Suppressor macrophage treated with lipopolysaccharide for 1 hour (primary cell): Measurements from ENCODE around the gene RPS29.
A peak's percentile ranks its signal among the peaks of the same experiment; 100 is the strongest.

ENCODE experiments used
- DNase-seq, 3 donors: peaks; one replicate each; pipeline ENCODE4 v3.0.0-alpha.2; 2020 to 2022

RPS29 gene

DNA sequence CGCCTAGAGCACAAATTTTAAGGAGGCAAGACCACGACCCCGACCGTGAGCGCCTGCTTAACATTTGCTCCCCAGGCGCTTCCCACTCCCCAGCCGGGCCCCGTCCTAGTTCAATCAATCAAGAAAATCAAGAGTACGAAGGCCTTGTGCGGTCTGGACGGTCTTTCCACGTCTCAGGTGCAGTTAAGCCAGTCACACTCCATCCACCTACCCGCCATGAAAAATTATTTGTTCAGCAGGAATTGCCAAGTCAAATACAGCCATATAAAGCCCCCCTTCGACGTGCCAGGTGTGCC lies 12.0 kb upstream of the RPS29 start:
- DNase-seq: peak in 1 of 3 donors; percentile 26

DNA sequence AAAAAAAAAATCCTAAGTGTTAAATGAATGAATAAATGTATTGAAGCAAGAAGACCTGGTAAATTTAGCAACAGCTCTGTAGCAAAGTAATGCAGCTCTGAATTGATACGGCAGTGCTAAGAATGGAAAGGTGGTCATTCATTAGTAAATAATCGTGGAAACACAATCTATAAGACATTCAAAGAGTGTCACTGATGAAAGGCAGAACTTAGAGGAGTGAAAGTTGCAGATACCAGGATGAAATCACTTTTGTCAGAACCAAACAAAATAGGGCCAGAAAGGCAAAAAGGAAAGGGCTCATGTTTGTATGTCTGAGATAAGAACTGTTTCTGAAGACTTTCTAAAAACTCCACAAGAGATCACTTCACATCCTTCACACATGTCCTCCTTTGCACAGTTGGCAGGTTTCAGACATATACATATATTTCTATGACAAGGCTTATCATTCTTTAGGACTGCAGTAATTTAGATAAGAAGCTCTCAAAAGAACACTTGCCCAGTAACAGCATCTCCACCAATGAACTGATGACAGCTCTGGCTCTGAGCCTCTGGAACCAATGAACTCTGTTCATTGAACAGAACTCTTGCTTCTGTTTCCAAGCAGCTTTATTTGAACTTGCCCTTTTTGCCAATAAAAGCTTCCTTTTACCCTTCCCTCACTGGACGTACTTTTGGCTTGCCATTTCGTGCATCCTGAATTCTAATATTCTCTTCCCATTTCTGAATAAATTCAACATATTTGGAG lies 8.3 kb upstream of the RPS29 start:
- DNase-seq: no peak

DNA sequence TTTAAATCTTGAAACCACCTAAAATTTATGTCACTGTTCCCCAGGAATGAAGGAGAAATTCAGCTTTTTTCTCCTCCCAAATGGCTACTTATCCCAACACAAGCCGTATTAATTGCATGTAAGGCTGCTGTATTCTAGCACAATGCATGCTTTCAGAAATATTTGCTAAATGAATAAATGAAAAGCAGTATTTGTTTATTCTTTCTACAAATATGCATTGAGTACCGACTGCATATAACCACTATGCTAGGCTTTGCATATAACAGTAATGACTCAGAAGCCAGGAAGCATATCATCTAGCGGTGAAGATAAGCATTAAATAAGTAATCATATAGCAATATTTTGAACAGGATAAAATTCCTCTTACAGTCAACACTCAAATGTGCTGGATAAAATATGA lies 6.8 kb upstream of the RPS29 start:
- DNase-seq: no peak

- no peak for DNase-seq
Measured at GRCh38 chr14:49589387-49589786, 3.2 kb upstream of the RPS29 start.

DNA sequence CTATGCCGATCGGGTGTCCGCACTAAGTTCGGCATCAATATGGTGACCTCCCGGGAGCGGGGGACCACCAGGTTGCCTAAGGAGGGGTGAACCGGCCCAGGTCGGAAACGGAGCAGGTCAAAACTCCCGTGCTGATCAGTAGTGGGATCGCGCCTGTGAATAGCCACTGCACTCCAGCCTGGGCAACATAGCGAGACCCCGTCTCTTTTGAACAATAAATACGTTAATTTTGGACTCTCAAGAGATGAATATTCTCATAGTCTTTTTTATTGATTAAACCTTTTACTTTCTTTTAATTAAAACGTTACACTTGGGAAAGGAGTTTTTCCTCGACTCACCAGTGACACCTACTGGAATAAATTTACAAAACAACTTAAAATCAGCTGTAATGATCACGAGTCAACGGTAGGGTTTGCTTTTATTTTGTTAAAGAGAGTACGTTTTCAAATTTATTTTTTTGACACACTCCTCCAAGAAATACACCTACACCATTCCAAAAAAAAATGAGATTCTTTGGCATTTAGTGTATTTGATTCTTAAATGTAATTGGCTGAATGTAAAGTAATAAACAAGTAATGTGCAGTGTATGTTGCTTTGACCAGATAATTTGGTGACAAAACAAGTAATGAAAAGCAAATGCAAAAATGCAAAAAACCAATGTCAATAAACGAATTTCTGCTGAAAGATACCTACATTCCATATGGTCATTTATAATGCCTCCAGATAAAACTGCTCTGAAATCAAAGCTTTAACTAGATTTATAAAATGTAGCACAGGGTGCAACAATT lies 687 bp upstream of the RPS29 start:
- peak; percentile 72 to 91 (median 88) for DNase-seq

- DNase-seq: peak in 1 of 3 donors; percentile 13
Measured at GRCh38 chr14:49584981-49585640, 1.1 kb downstream of the RPS29 start.

DNA sequence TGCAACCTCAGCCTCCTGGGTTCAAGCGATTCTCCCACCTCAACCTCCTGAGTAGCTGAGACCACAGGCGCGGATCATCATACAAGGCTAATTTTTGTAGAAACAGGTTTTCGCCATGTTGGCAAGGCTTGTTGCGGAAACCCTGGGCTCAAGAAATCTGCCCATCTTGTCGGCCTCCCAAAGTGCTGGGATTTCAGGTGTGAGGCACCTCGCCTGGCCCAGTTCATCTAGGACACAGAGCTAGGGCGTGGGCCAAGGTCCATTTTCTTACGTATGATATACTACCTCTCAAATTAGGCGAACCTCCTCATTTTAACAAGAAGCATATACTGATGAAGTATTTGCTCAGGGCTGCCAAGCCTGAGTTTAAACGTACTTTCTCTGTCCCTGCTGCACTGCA lies 2.1 kb downstream of the RPS29 start:
- no peak for DNase-seq

- no peak for DNase-seq
Measured at GRCh38 chr14:49583629-49584028, 2.6 kb downstream of the RPS29 start.

DNA sequence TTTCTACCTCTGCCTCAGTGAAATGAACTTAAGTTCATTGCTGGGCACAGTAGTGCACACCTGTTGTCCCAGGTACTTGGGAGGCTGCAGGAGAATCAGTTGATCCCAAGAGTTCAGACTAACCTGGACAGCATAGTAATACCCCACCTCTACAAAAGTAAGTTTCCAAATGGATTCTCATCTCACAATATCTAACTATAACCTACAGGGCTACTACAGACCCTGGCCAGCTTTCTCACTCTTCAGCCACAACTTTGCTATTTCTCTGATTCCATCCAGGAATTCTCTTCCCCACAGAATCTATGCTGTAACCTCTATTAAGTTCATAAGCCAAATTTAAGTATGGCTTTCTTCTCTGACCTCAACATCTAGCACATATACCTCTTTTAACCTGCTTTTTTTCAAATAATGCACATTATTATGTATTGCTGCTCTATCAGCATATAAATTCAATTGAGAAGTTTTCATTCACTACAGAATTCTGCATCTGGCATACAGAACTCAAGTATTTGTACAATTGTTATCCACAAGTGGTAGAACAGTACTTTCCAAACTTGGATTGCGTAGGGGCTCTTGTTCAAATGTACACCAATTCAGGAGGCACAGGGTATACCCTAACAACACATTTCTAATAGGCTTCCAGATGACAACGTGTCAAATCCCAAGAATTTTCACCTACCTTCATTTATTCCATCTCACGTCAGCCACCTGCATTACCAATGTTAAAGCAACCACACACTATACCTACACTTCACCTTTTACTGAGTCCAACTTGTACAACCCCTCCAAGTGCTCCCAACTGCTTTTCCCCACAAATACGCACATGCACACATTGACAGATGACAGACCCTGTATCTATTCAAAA lies 3.8 kb downstream of the RPS29 start:
- no peak for DNase-seq

DNA sequence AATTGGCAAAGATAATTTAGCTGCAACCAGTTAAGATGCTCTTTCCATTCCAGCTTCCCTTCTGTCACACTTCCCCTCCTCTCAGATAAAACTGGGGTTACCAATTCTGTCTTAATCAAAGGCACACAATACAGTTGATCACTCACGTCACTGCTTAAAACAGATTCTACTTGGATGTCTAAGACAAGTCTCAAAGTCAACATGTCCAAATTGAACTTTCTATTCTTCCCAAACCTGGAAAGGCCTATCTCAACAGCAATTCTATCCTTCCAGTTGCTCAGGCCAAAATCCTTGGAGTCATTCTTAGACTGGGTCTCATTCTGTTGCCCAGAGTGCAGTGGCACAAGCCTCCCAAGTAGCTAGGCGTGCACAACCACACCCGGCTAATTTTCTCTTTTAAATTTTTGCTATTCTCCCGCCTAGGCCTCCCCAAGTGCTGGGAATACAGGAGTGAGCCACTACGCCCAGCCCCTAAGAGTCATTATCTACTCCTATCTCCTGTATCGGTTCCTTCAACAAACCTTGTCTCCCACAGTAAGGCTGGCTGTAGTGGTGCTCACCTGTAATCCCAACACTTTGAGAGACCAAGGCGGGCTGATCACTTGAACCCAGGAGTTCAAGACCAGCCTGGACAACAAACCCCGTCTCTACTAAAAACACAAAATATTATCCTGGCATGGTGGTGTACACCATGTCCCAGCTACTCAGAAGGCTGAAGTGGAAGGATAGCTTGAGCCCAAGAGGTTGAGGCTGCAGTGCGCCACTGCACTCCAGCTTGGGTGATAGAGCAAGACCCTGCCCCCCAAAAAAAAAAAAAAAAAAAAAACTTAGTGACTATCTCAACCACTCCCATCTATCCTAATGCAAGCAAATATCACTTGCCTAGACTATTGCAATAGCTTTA lies 4.7 kb downstream of the RPS29 start:
- DNase-seq: no peak

- DNase-seq: no peak
Measured at GRCh38 chr14:49579841-49580240, 6.3 kb downstream of the RPS29 start.

DNA sequence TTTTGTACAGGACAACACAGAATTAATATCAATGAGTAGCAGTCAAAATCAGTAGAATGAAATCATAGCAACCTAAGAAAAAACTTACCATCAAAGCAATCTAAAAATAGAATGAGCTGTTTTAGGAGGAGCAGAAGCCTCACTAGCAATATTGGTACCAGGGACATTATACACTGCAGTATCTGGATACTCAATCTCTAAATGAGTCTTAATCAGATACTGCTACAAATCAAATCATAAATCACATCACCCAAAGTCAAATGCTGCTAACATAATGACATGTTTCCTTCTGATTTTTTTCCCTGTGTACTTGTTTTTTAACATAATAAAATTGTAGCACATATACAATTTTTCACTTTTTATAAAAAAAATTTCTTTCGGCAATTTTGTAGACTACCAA lies 8.0 kb downstream of the RPS29 start:
- DNase-seq: no peak

DNA sequence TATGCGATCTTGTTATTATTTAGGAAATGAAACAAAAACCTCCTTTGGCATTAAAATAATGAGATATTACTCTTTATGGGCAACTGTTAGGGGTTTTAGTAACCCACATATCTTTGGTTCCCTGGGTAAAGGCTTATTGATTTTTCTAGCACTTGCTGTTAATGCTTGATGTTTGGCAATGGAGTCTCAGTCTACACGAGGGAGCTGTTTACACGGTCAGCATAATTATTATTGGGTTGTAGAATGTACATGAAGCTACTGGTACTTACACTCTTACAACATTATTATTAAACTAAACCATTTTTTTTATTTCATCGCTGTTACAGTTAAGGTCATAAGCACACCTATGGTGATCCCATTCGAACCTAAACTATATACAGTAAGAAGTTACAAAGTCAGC lies 12.1 kb downstream of the RPS29 start:
- no peak for DNase-seq

DNA sequence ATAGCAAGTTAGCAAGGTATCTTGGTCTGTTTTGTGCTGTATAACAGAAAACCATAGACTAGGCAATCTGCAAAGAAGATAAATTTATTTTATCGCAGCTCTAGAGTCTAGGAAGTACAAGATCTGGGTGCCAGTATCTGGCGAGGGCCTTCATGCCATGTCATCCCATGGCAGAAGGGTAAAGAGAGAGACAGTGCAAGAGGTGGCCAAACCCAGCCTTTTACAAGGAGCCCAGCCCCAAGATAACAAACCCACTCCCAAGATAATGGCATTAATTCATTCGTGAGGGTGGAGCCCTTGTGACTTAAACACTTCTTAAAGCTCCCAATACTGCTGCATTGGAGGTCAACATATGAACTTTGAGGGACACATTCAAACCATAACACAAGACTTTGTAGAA lies 16.9 kb downstream of the RPS29 start:
- DNase-seq: no peak

DNA sequence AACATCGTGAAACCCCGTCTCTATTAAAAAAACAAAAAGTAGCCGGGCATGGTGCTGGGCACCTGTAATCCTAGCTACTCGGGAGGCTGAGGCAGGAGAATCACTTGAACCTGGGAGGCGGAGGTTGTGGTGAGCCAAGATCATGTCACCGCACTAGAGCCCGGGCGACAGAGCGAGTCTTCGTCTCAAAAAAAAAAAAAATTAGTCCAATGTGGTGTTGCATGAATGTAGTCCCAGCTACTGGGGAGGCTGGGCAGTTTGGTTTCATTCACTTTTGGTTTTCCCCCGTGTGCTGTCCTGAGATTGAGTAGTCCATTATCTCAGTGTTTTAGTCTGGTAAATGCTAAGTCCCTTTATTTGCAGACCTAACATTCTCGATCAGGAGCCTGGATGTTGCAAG lies 19.5 kb downstream of the RPS29 start:
- DNase-seq: no peak

GRCh38 chr14:49559979-49560768 lies 26.0 kb downstream of the RPS29 start:
- no peak for DNase-seq

DNA sequence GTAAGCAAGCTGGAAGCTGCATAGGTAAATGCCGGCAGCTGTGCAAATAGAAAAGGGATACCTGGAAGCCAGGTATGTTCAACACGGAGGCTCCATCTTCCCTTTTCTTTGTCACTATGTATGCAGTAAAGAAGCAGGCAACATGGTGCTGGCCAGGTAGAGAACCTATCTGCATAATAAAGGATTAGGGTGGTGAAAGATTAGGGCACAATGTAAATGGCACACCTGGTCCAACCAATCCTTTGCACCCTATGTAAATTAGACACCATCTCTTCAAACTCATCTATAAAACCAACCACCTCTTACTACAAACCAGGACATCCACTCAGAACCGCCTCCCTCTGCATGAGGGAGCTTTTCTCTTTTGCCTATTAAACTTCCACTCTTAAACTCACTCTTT lies 32.3 kb downstream of the RPS29 start:
- DNase-seq: no peak

DNA sequence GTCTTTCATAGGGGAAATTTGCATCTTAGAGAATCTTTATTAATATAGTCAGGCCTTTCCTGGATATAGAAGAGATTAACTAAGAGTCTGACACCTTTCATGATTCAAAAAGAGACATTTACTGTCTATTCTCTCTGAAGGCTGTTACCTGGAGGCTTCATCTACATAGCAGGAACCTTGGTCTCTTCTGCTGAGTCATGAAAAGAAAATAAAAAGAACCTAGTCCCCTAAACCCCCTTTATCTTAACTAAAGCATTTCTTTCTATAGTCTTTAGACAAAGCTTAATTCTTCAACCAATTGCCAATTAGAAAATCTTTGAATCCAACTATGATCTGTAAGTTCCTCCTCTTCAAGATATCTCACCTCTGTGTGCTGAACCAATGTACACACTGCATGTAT lies 33.1 kb downstream of the RPS29 start:
- DNase-seq: no peak

GRCh38 chr14:49551569-49551968 lies 34.6 kb downstream of the RPS29 start:
- no peak for DNase-seq

- DNase-seq: no peak
Measured at GRCh38 chr14:49550286-49551184, 35.6 kb downstream of the RPS29 start.
